ENCODE results near the gene AK4.

Gene AK4

GRCh38 chr1:65269612-65270011 lies 121.6 kb downstream of the AK4 start:
- DNase-seq (ENCODE audit: low spot score) (no peak), FAIRE-seq (no peak)

- no peak for FAIRE-seq
- DNase-seq (ENCODE audit: low spot score): no peak
Observed at GRCh38 chr1:65276197-65276939, 128.4 kb downstream of the AK4 start.

DNA sequence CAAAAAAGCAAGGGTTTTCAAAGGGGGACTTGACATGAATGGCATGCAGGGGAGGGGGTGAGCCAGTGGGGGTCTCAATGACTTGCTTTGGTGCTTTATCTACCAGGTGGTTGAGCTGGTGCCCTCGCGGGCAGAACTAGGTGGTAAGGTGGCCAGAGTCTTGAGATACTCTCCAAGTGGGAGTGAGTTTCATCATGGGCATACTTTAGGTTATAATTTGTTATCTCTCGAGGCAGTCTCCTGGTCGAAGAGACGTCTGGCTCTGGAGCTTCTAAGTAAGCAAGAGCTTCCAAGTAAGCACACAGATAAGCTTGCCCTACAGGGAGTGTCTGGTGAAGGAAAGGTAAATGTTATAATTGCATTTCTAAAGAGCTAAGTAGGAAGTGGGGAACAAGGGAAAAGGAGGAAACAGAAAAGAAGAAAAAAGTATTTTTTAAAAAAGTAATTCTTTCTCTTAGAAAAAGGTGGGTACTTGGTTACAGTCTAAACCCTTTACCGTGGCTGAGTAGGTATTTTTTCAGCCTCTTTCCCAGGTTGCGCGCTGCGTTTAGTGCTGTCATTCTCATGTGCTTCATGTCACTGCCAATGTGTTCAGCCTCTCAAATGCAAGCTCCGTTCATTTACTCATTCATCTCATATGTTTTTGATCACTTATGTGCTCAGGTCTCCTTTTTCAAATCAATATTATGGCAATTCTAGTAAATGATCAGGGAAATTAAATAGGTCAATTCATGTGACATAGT lies 129.8 kb downstream of the AK4 start:
- DNase-seq (ENCODE audit: low spot score) (no peak), FAIRE-seq (no peak)

- DNase-seq (ENCODE audit: low spot score) (no peak), FAIRE-seq (no peak)
Observed at GRCh38 chr1:65278376-65279069, 130.5 kb downstream of the AK4 start.

DNA sequence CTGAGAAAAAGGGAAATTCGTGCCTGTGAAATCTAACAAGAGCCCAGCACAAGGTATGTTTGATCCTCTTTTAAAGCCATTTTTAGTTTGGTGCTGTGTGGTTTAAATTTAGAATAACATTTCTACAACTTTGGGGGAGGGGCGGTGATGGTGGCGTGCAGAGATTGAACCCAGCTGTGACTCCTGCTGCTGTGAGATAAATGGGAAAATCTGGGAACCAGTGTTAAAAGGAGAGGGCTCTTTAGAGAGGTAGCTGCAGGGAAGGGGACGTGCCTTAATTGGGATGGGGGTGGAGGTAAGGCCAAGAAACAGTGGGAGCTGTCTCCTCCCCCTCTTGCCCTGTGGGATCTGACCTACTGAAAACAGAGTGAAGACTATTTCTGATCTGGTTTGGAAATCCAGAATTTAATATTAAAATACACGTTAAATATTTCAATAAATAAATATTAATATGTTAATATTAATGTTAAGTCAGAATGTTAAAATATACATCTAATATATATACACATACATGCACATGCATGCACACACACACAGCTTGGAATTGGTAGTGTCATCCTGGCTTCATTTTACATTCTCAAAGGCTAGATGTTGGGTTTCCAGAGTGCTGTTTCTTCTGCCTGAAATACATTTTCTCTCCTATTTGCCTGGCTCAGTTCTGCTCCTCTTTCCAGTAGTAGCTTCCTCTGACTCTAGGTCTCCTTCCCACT lies 131.2 kb downstream of the AK4 start:
- FAIRE-seq (no peak), DNase-seq (ENCODE audit: low spot score) (no peak)

Data from urothelium cell line (cell line).